NCI-H1105 (cell line): ENCODE measurements around the gene CRYBG1.
"Not testable (repeated sequence)": the region's sequence is repeated elsewhere in the genome, so short reads cannot be mapped to it uniquely, and the experiment has no call there.

ENCODE experiments used
- DNase-seq: peaks from one replicate; lab custom pipeline; 2025; lab: John Stamatoyannopoulos, UW

CRYBG1 gene

GRCh38 chr6:106508277-106508676, 147.8 kb downstream of the CRYBG1 start:
- no peak for DNase-seq

GRCh38 chr6:106508834-106509233, 148.3 kb downstream of the CRYBG1 start:
- DNase-seq, result no peak

- DNase-seq, result no peak
Observed at GRCh38 chr6:106509420-106510089, 149.0 kb downstream of the CRYBG1 start.

- peak; percentile 7 for DNase-seq
Observed at GRCh38 chr6:106510090-106510970, 149.8 kb downstream of the CRYBG1 start.

GRCh38 chr6:106511288-106512047, 151.0 kb downstream of the CRYBG1 start:
- DNase-seq, result peak; percentile 7

- peak; percentile 3 for DNase-seq
Observed at GRCh38 chr6:106512048-106512967, 151.8 kb downstream of the CRYBG1 start.

GRCh38 chr6:106512968-106513574, 152.6 kb downstream of the CRYBG1 start:
- no peak for DNase-seq

GRCh38 chr6:106513808-106514582, 153.5 kb downstream of the CRYBG1 start:
- no peak for DNase-seq

- no peak for DNase-seq
Observed at GRCh38 chr6:106514583-106514885, 154.0 kb downstream of the CRYBG1 start.

- not testable (repeated sequence) for DNase-seq
Observed at GRCh38 chr6:106515582-106515981, 155.1 kb downstream of the CRYBG1 start.

- no peak for DNase-seq
Observed at GRCh38 chr6:106516616-106517015, 156.1 kb downstream of the CRYBG1 start.

- DNase-seq, result no peak
Observed at GRCh38 chr6:106517706-106518105, 157.2 kb downstream of the CRYBG1 start.

- DNase-seq, result no peak
Observed at GRCh38 chr6:106518748-106519147, 158.2 kb downstream of the CRYBG1 start.

- no peak for DNase-seq
Observed at GRCh38 chr6:106519460-106520394, 159.2 kb downstream of the CRYBG1 start.

GRCh38 chr6:106520711-106521401, 160.3 kb downstream of the CRYBG1 start:
- no peak for DNase-seq

GRCh38 chr6:106522562-106523250, 162.2 kb downstream of the CRYBG1 start:
- DNase-seq, result no peak

- no peak for DNase-seq
Observed at GRCh38 chr6:106525107-106525881, 164.8 kb downstream of the CRYBG1 start.
